ENCODE results near the gene ARL2. TPM values are rescaled to one million over a fixed set of nuclear protein-coding genes. Genes with fewer than 3 reads are reported as not detected.

Gene ARL2
- total RNA-seq, result 100 to 1,000 TPM in 1 of 4 donors, 10 to 100 TPM in 3; 64.4 to 103 (median 77.2) TPM

GRCh38 chr11:65013888-65014725 is at the start of gene ARL2:
Gene ARL2, plus strand, starts transcription at chr11:65014160. Its CDS starts 48 bp downstream, at chr11:65014208.
- Histone ChIP-seq H3K4me1 (peaks cover 2 to 22% (median 7%) of the 10 kb centered on the region in 4 donors), H3K27me3 (no peaks in the 10 kb centered on the region), H3K9me3 (no peaks in the 10 kb centered on the region), H3K4me3 (peak within 1 kb of the TSS; percentile 48 to 85 (median 77)), H3K27ac (peak within 1 kb of the TSS; percentile 90 to 99 (median 98)), H3K36me3 (peaks cover 0 to 12% (median 0%) of the 10 kb centered on the region in 3 donors)
- DNase-seq, result peak; percentile 89 to 96 (median 94)
- TF ChIP-seq CTCF (IDR thresholded peaks at IDR 0.05) (peak; percentile 91 to 97 (median 94)), POLR2A (IDR thresholded peaks at IDR 0.05) (peak; percentile 49 to 65)

GRCh38 chr11:64967375-64967774 is 46.6 kb upstream of the ARL2 start:
- H3K27me3 ChIP-seq, result no peaks in the 10 kb centered on the region
- no peaks in the 10 kb centered on the region for H3K9me3 ChIP-seq
- no peak overlapping the region for H3K4me3 ChIP-seq
- no peak for DNase-seq
- peaks cover 0 to 11% (median 0%) of the 10 kb centered on the region in 4 donors for H3K4me1 ChIP-seq
- TF ChIP-seq POLR2A (IDR thresholded peaks at IDR 0.05) (no peak), CTCF (IDR thresholded peaks at IDR 0.05) (no peak)
- H3K36me3 ChIP-seq, result no peaks in the 10 kb centered on the region
- no peak overlapping the region for H3K27ac ChIP-seq

GRCh38 chr11:64969209-64969608 is 44.8 kb upstream of the ARL2 start:
- no peaks in the 10 kb centered on the region for H3K9me3 ChIP-seq
- H3K4me3 ChIP-seq, result no peak overlapping the region
- no peaks in the 10 kb centered on the region for H3K36me3 ChIP-seq
- DNase-seq, result no peak
- TF ChIP-seq CTCF (IDR thresholded peaks at IDR 0.05), result peak in 1 of 6 experiments; percentile 15
- no peak for TF ChIP-seq POLR2A (IDR thresholded peaks at IDR 0.05)
- peaks cover 0 to 13% (median 0%) of the 10 kb centered on the region in 4 donors for H3K4me1 ChIP-seq
- no peaks in the 10 kb centered on the region for H3K27me3 ChIP-seq
- H3K27ac ChIP-seq, result peak overlapping the region in 2 of 4 donors; percentile 51 to 72

- Histone ChIP-seq H3K27ac (peak overlapping the region in 2 of 4 donors; percentile 19 to 57), H3K36me3 (no peaks in the 10 kb centered on the region), H3K4me1 (peaks cover 0 to 13% (median 0%) of the 10 kb centered on the region in 4 donors), H3K9me3 (no peaks in the 10 kb centered on the region), H3K27me3 (no peaks in the 10 kb centered on the region), H3K4me3 (no peak overlapping the region)
- TF ChIP-seq CTCF (IDR thresholded peaks at IDR 0.05) (no peak), POLR2A (IDR thresholded peaks at IDR 0.05) (no peak)
- DNase-seq, result peak in 1 of 3 donors; percentile 67
These were observed 43.2 kb upstream of the ARL2 start for GRCh38 chr11:64970731-64971151.

GRCh38 chr11:64971421-64972233 is 42.3 kb upstream of the ARL2 start, which contains the start of gene MAJIN:
Gene MAJIN, minus strand, starts transcription at chr11:64972108. Its CDS starts 12,703 bp downstream, at chr11:64959405.
- peak; percentile 78 to 93 (median 87) for DNase-seq
- Histone ChIP-seq H3K9me3 (no peaks in the 10 kb centered on the region), H3K4me3 (peak within 1 kb of the TSS; percentile 16 to 44 (median 44)), H3K27me3 (no peaks in the 10 kb centered on the region), H3K27ac (peak within 1 kb of the TSS; percentile 37 to 71 (median 52)), H3K36me3 (no peaks in the 10 kb centered on the region), H3K4me1 (peaks cover 0 to 13% (median 0%) of the 10 kb centered on the region in 4 donors)
- TF ChIP-seq CTCF (IDR thresholded peaks at IDR 0.05) (no peak), POLR2A (IDR thresholded peaks at IDR 0.05) (no peak)

Measured in Peyer's patch (tissue), 4 donors.